GM19397 (cell line): ENCODE results near the gene LTBP2.

ENCODE experiments used
- ATAC-seq: cut with Tn5 transposase; IDR thresholded peaks from one replicate; pipeline ENCODE4 v1.9.1; 2021; ENCODE audit warnings: mild to moderate bottlenecking, moderate library complexity; ENCODE audit not compliant: unreplicated experiment

Gene LTBP2

DNA sequence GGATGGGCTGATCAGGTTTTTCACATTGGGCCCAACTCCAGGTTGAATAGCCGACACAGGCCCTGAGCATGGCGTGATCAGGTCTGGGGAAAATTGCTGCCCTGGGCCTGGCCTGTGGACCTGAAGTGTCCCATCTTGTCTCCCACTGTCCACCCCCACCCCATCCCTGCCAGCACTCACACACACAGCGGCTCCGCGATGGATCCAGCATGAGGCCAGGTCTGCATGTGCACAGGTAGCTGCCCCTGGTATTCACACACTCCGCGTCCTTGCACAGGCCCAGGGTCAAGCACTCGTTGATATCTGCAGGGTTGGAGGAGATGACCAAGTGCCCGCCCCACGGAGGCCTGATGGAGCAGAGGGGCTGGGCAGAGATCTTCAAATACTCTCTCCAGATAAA, 79.8 kb downstream of the LTBP2 start:
- no peak for ATAC-seq

DNA sequence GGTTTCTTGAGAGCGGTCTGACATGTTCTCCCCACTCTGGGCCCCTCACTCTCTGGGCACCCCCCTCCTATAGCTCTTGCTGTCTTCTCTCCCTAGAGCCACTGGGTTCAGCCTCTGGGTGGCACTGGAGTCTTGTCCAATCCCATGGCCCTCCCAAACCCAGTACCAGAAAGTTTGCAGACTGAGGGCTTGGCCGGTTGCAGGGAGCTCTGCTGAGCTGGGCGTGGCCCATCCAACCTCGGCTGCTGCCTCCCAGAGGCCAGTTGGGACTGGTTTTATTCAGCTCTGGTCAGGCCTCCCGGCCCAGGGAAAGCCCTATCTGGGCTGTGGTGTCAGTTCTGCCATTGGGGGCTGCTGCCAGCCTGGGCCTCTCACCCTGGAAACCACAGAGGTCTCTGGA, 80.6 kb downstream of the LTBP2 start:
- ATAC-seq: no peak

GRCh38 chr14:74531006-74531405, 81.0 kb downstream of the LTBP2 start:
- no peak for ATAC-seq

DNA sequence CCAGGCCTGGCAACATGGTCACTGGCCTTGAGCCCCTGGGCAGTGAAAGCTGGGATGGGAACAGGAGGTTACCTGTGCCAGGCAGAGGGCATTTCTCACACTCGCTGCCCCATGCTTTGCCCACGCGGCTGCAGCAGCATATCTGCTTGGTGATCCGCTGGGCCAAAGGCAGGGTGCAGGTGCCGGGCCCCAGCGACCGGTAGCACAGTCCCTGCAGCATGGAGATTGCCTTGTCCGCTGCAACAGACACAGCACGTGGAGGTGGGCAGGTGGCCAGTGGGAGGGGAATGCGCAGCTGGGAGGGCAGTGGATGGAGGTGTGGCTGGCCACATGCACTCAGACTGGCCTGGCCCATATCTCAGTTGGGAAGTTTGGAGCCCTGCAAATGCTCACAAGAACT, 83.2 kb downstream of the LTBP2 start:
- no peak for ATAC-seq

DNA sequence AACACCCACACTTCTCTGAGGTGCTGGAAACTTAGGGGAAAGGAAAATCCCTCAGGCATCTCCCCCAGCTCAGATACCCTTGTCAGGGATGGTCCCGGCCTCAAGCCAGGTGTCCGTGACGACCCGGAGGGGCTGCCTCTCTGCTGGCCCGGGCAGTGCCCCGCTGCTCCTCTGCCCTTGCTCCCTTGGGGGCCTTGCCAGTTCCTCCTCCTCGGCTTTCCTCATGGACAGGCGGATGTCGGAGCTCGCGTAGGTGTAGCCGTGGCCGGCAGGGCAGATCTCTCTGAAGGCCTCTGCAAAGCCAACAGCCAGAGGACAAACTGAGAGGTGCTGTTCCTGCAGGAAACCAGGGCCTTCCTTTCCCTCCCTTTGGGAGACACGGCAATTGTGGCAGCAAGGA, 83.6 kb downstream of the LTBP2 start:
- ATAC-seq: no peak

DNA sequence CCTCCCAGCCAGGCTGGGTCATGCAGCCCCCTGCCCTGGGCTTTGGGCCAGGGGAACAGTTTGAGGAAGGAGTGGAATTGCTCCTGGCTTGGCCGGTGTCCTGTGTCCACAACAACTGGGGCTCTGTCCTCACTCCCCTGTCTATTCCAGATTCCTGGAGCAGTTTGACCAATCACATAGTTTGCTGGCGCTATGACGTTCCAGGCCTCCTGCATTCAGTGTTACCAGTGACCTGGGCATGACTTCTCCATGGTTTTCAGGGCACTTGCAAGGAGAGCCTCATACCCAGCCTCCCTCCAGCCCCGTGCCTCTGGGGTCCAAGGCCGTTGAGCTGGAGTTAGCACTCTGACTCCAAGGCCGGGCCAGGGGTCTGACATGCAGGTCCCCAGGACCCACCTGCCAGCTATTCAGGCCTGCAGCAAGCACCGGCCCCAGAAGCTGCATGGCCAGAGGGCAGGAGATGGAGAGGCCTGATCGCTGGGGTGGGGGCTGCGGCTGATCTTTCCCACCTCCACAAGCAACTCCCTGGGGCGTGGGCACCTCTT, 84.2 kb downstream of the LTBP2 start:
- no peak for ATAC-seq

DNA sequence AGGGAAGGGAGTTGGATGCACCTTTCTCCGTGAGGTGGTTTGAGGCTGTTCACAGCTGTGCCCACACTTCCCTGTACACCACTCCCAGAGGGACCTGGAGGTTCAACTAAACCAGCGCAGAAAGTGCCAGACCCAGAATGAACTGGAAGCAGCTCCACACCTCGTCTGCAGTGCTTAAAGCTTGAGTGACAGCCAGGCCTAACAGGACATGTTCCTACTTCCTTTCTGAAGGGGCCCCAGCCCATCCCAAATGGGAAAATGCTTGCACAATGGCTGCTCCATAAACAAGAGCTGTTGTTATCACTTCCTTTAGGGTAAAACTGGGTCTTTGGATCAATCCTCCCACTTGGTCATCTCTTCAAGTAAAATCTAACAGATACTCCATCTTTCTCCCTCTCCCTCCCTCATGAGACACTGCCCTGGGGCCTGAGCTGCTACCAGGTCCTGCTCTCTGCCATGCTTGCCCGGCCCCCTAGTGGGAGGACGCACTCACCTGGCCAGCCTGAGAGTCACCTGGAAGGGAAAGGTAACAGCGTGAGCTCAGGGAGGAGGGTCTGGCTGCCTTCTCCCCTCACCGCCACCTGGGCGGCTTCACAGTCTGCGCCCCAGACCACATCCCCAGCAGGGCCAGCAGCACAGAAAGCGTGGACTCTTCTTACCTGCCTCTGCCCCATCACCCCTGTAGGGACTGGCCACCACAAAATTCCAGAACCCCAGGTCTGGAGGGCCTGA, 85.0 kb downstream of the LTBP2 start:
- no peak for ATAC-seq

DNA sequence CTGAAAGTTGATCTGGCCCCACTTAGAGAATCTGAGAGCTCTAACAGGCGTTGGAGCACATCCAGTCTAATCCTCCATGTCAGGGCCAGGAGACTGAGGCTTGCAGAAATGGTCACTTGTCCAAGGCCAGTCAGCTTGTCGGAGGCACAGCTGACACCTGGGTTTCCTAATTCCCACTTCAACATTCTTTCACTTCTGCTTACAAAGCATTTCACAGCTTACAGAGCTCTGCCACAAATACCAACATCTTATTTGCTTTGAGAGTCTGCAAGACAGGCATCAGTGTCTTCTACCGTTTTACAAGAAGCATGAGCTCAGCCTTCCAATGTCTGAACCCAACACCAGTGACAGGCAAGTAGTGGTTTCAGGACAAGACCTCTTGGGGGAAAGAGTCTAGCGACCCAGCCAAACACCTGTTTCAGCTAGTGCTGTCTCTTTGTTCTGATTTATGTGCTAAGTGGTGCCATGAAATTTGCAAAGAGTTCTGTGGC, 86.6 kb downstream of the LTBP2 start:
- ATAC-seq: no peak

GRCh38 chr14:74524812-74525135, 87.3 kb downstream of the LTBP2 start:
- no peak for ATAC-seq

- no peak for ATAC-seq
Observed at GRCh38 chr14:74524076-74524811, 87.8 kb downstream of the LTBP2 start.

GRCh38 chr14:74522740-74523139, 89.3 kb downstream of the LTBP2 start:
- ATAC-seq: no peak

DNA sequence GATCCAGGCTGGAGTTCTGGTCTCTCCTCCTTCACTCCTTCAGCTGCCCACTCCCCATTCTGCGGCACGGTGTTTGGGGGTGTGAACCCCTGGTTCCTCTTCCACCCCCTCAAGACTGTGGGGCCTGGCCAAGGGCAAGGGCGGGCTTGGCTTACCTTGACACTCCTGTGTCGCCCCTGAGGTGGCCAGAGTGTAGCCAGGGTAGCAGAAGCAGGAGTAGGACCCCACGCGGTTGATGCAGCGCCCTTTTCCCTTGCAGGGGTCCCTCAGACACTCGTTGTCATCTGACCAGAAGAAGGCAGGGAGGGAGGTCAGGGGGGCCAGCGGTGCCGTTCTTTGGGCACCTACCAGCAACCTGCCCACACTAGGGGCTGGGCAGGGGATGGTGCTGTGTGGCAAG, 90.3 kb downstream of the LTBP2 start:
- no peak for ATAC-seq

GRCh38 chr14:74519316-74520074, 92.5 kb downstream of the LTBP2 start:
- ATAC-seq: no peak

DNA sequence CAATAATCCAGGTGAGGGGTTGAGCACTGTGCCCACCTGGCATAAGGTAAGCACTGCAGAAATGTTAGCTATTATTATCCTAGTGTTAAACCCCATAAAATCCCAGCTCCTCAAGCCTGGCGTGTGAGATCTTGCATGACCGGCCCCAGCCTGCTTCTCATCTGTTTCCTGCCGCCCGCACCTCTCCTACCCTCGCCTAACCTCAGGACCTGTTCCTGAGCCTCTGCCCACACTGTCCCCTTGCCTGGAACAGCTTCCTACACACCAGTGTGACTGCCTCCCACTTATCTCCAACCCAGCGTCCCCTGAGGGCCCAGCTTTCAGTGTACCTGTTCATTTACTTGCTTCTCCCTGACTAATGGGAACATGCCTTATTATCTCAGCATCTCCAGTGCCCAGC, 93.8 kb downstream of the LTBP2 start:
- no peak for ATAC-seq

- no peak for ATAC-seq
Observed at GRCh38 chr14:74517731-74518130, 94.3 kb downstream of the LTBP2 start.

DNA sequence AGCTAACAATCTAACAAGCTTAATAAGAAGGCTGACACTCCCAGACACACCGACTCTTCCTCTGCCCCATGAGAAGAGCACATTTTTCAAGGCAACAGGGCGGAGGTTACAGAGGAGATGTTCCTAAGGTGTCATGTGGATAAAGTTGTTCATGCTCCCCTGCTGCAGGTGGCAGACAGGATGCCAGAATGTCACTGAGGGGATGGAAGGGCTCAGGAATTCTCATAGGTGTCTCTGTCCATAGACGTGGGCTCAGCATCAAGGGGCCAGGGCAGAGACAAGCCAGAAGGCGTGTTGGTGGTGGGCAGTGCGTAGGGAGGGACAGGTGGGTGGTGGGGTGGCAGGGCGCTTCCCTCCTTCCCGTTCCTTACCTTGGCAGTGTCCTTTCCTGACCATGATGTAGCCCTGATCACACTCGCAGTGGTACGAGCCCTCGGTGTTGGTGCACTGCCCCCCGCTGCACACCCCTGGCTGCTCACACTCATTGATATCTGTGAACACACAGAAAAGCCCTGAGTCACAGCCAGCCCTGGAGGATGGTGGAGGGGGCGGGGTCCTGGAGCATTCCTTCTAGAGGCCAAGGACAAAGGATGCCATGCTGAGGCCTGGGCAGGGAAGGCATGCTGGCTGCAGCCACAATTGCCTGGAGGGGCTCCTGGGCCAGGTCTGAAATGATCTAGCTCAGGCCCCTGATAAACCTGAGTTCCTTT, 95.4 kb downstream of the LTBP2 start:
- no peak for ATAC-seq

DNA sequence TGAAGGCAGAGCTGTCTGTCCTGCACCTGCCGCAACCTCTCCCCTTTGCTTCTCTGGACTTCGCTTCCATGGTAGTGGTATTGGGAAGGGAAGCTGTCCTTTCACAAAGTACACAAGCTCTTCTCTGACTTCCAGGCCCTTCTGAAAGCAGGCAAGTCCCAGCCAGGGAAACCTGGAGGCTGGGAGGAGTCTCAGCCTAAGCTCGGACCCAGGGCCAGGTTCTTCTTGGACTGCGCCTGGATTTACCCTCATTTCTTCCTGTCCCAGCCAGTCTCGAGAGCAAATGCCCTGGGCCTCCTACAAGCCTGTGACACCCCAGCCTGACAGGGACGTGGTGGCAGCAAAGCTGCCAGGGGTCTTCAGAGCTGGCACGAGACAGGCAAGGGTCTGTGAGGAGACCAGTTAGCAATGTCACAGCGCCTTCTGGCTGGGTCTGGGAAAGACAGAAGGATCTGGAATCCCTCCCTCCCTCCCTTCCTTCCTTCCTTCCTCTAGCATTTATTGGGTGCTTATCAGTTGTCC, 96.1 kb downstream of the LTBP2 start:
- ATAC-seq: no peak

GRCh38 chr14:74514471-74514941, 97.5 kb downstream of the LTBP2 start:
- ATAC-seq: no peak

GRCh38 chr14:74511966-74512830, 99.8 kb downstream of the LTBP2 start:
- ATAC-seq: no peak
